Panc1 (cell line): ENCODE measurements around the gene PRPF39. TPM values are rescaled to one million over a fixed set of nuclear protein-coding genes. Genes with fewer than 3 reads are reported as not detected.

Source experiments
- ATAC-seq: fragments of 200-7000 bp; cut with Tn5 transposase; 2 replicates; pipeline ENCODE4 v1.9.1; 2020; ENCODE audit warnings: mild to moderate bottlenecking, moderate library complexity
- BruUV-seq: library from RNA; stranded (reverse); fragments of 400-500 nt; replicated peaks from 2 replicates; lab custom pipeline; 2021; lab: Mats Ljungman, UMichigan
- CTCF ChIA-PET: fragments of 300-600 bp; sonication (Branson Sonifier 250); formaldehyde crosslinking; loops from one replicate; lab custom pipeline; 2022; ENCODE audit warnings: antibody characterized with exemption; lab: Charles Lee
- POLR2A ChIA-PET: fragments of 300-600 bp; sonication (Branson Sonifier 250); formaldehyde crosslinking; loops from one replicate; lab custom pipeline; 2022; ENCODE audit warnings: antibody characterized with exemption; lab: Charles Lee
- DNase-seq: peaks from one replicate; pipeline ENCODE4 v3.0.0-alpha.2; 2010; ENCODE audit warnings: low read depth, low spot score
- H3K27ac ChIP-seq: 2 replicates; pipeline ENCODE4 v1.5.1; 2011; ENCODE audit warnings: mild to moderate bottlenecking, low read length, inconsistent platforms
- H3K27me3 ChIP-seq: fragments of 200-500 bp; sonication (Bioruptor generic); 2 replicates; pipeline ENCODE4 v1.6.0; 2014; ENCODE audit warnings: low read length, inconsistent platforms; ENCODE audit not compliant: control insufficient read depth, insufficient read depth
- H3K36me3 ChIP-seq: fragments of 200-500 bp; sonication (Bioruptor generic); 2 replicates; pipeline ENCODE4 v1.5.1; 2014; ENCODE audit warnings: inconsistent platforms, mild to moderate bottlenecking, low read length, moderate library complexity; ENCODE audit not compliant: control insufficient read depth, insufficient read depth
- H3K4me1 ChIP-seq: 2 replicates; pipeline ENCODE4 v1.5.1; 2011; ENCODE audit warnings: inconsistent platforms, mild to moderate bottlenecking, low read length, moderate library complexity; ENCODE audit not compliant: control insufficient read depth, insufficient read depth
- H3K4me3 ChIP-seq, 2 experiments: 2 replicates each; pipeline ENCODE4 v1.5.1; 2011 to 2012; ENCODE audit warnings: low read depth in 2 of 2, low read length in 2 of 2, mild to moderate bottlenecking in 2 of 2, inconsistent platforms in 1 of 2, moderate library complexity in 1 of 2
- H3K9me3 ChIP-seq: fragments of 200-500 bp; sonication (Bioruptor generic); 2 replicates; pipeline ENCODE4 v1.5.1; 2014; ENCODE audit warnings: low read depth, mild to moderate bottlenecking, inconsistent platforms, low read length, moderate library complexity; ENCODE audit not compliant: control insufficient read depth, insufficient read depth
- CTCF ChIP-seq: fragments of 450-650 bp; IDR thresholded peaks from 2 replicates; pipeline ENCODE4 v1.5.1; 2017; ENCODE audit warnings: mild to moderate bottlenecking
- POLR2AphosphoS5 ChIP-seq: IDR thresholded peaks from 2 replicates; pipeline ENCODE4 v1.6.1; 2012; ENCODE audit warnings: mild to moderate bottlenecking, low read depth, low read length, moderate library complexity
- REST ChIP-seq, 2 experiments: IDR thresholded peaks; 2 replicates each; pipeline ENCODE4 v1.6.1; 2011 to 2012; ENCODE audit warnings: low read depth in 2 of 2, control low read depth in 1 of 2, low read length in 1 of 2, mild to moderate bottlenecking in 1 of 2, moderate library complexity in 1 of 2; ENCODE audit not compliant: insufficient read depth in 1 of 2
- SIN3A ChIP-seq: IDR thresholded peaks from 2 replicates; pipeline ENCODE4 v1.6.1; 2012; ENCODE audit warnings: low read depth, mild to moderate bottlenecking, low read length, moderate library complexity, borderline replicate concordance; ENCODE audit not compliant: insufficient read depth
- TCF7L2 ChIP-seq: IDR thresholded peaks from 2 replicates; pipeline ENCODE4 v1.6.1; 2011; ENCODE audit warnings: mild to moderate bottlenecking, low read depth, low read length, inconsistent platforms
- in situ Hi-C: cut with HindIII; loops from 2 replicates; pipeline ENCODE4 v1.10.0; 2016; ENCODE audit warnings: low sequenced_read_pairs, low pct_unique_long_range_greater_than_20kb
- intact Hi-C: fragments of 100-400 bp; cut with micrococcal nuclease; formaldehyde crosslinking; loops from one replicate; pipeline ENCODE4 v1.10.0; 2022; ENCODE audit not compliant: unreplicated experiment
- total RNA-seq: library from RNA; stranded (reverse); gene quantifications from one replicate; pipeline ENCODE4 v1.2.1, GENCODE V29; 2021; ENCODE audit not compliant: unreplicated experiment

The PRPF39 gene
- total RNA-seq, 1 experiment from 2014 or later = 30.7 TPM

- Histone ChIP-seq H3K4me3 (no peak overlapping the region), H3K27ac (no peak overlapping the region), H3K9me3 (no peaks in the 10 kb centered on the region), H3K36me3 (peaks cover 40% of the 10 kb centered on the region), H3K4me1 (no peaks in the 10 kb centered on the region), H3K27me3 (no peaks in the 10 kb centered on the region)
- no TSS peak for BruUV-seq
- TF ChIP-seq SIN3A (no peak), CTCF (no peak), REST (IDR thresholded peaks at IDR 0.05; ENCODE audit: insufficient read depth in 1 of 2, low read depth in 2 of 2, low read length in 1 of 2) (no peak), TCF7L2 (no peak), POLR2AphosphoS5 (no peak)
- ATAC-seq (no peak), DNase-seq (no peak)
- ChIA-PET POLR2A (no interaction called here), CTCF (no interaction called here)
- in situ Hi-C loops = no loop called here
- intact Hi-C loops = no loop called here
Observed at GRCh38 chr14:45118594-45118993, 34.7 kb downstream of the PRPF39 start.

GRCh38 chr14:45120096-45120495 lies 36.2 kb downstream of the PRPF39 start:
- ChIA-PET POLR2A (no interaction called here), CTCF (no interaction called here)
- H3K27ac ChIP-seq = no peak overlapping the region
- intact Hi-C loops = no loop called here
- in situ Hi-C loops = no loop called here
- H3K4me3 ChIP-seq = no peak overlapping the region
- peaks cover 26% of the 10 kb centered on the region for H3K36me3 ChIP-seq
- DNase-seq (no peak), ATAC-seq (no peak)
- no peaks in the 10 kb centered on the region for H3K27me3 ChIP-seq
- no peak for TF ChIP-seq SIN3A
- TF ChIP-seq REST (IDR thresholded peaks at IDR 0.05; ENCODE audit: insufficient read depth in 1 of 2, low read depth in 2 of 2, low read length in 1 of 2) = no peak
- TF ChIP-seq TCF7L2 = no peak
- TF ChIP-seq CTCF = no peak
- TF ChIP-seq POLR2AphosphoS5 = no peak
- H3K9me3 ChIP-seq = no peaks in the 10 kb centered on the region
- H3K4me1 ChIP-seq = no peaks in the 10 kb centered on the region
- BruUV-seq = TSS peak; percentile 46
